Measurements from ENCODE around the gene UGT2B7. TPM values are rescaled to one million over a fixed set of nuclear protein-coding genes. Genes with fewer than 3 reads are reported as not detected.

UGT2B7 gene
- total and polyA plus RNA-seq, 2 of the 13 experiments (the other 11 are each of a cell fraction or from before 2014, with no cell fraction given) = 26.8 to 41.8 TPM

DNA sequence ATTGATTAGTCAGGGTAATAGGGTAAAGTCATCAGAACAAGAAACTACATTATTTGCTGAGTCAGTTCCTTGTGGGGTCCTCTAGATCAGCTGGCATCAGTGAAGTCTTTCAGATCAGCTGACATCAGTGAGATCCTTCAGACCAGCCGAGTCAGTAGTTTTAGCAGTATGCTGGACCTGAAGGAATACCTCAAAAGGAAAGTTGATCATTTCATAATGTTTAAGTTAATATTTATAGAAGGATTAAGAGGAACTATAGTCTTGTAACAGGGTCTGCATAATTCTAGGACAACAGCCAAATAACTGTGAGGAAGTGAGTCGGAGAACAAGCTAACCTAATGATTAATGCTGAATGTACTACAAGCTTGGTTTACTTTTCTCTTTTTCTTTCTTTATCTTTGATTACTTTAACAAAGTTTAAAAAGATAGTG, 958 bp upstream of the UGT2B7 start (continued):
- TF ChIP-seq POGZ (CRISPR knock-in tag; IDR thresholded peaks at IDR 0.05) = peak; percentile 54
- TF ChIP-seq ARID5B (CRISPR knock-in tag; IDR thresholded peaks at IDR 0.05) = peak; percentile 95
- TF ChIP-seq HMGXB3 (CRISPR knock-in tag; IDR thresholded peaks at IDR 0.05; ENCODE audit: borderline replicate concordance) = 0 out of 2 replicates have a peak, but pooled peaks have one; percentile 51
- TF ChIP-seq MIXL1 (CRISPR knock-in tag; IDR thresholded peaks at IDR 0.05) = peak; percentile 71; the same call in 1 of the 2 replicates
- TF ChIP-seq, protein P1, sequence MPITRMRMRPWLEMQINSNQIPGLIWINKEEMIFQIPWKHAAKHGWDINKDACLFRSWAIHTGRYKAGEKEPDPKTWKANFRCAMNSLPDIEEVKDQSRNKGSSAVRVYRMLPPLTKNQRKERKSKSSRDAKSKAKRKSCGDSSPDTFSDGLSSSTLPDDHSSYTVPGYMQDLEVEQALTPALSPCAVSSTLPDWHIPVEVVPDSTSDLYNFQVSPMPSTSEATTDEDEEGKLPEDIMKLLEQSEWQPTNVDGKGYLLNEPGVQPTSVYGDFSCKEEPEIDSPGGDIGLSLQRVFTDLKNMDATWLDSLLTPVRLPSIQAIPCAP (CRISPR knock-in tag; IDR thresholded peaks at IDR 0.05; ENCODE audit: low read depth) = no peak
- no peak for TF ChIP-seq CENPT (CRISPR knock-in tag; IDR thresholded peaks at IDR 0.05; ENCODE audit: low read depth)
- no peak for TF ChIP-seq TOE1 (CRISPR knock-in tag; IDR thresholded peaks at IDR 0.05)
- TF ChIP-seq ISL2 (CRISPR knock-in tag; IDR thresholded peaks at IDR 0.05) = peak; percentile 88
- TF ChIP-seq SIN3B (IDR thresholded peaks at IDR 0.05; ENCODE audit: low read length) = no peak
- peak; percentile 46; the same call in 1 of the 2 replicates for TF ChIP-seq RCOR2 (CRISPR knock-in tag; IDR thresholded peaks at IDR 0.05)
- no peak for TF ChIP-seq ZZZ3 (CRISPR knock-in tag; IDR thresholded peaks at IDR 0.05; ENCODE audit: borderline replicate concordance)
- TF ChIP-seq ZBTB39 (CRISPR knock-in tag; IDR thresholded peaks at IDR 0.05) = no peak
- no peak for TF ChIP-seq SAFB2 (CRISPR knock-in tag; IDR thresholded peaks at IDR 0.05; ENCODE audit: borderline replicate concordance, low read depth)
- peak; percentile 78 for TF ChIP-seq RARA (CRISPR knock-in tag; IDR thresholded peaks at IDR 0.05)
- no peak for TF ChIP-seq NFKB2 (CRISPR knock-in tag; IDR thresholded peaks at IDR 0.05; ENCODE audit: borderline replicate concordance)
- peak; percentile 67 for TF ChIP-seq RXRB (CRISPR knock-in tag; IDR thresholded peaks at IDR 0.05; ENCODE audit: borderline replicate concordance)
- peak; percentile 88 for TF ChIP-seq GATAD2A (CRISPR knock-in tag; IDR thresholded peaks at IDR 0.05)
- no peak for TF ChIP-seq ZNF382 (CRISPR knock-in tag; IDR thresholded peaks at IDR 0.05; ENCODE audit: borderline replicate concordance)
- TF ChIP-seq HOXA3 (CRISPR knock-in tag; IDR thresholded peaks at IDR 0.05) = no peak
- peak; percentile 86 for TF ChIP-seq FOSL1 (CRISPR knock-in tag; IDR thresholded peaks at IDR 0.05; ENCODE audit: borderline replicate concordance)
- peak; percentile 57; the same call in 1 of the 2 replicates for TF ChIP-seq MIER3 (CRISPR knock-in tag; IDR thresholded peaks at IDR 0.05; ENCODE audit: borderline replicate concordance)
